ENCODE results near the gene ATP13A5.

Gene ATP13A5

GRCh38 chr3:193228206-193228605 is 150.3 kb downstream of the ATP13A5 start:
- in situ Hi-C loops (cut with HindIII; ENCODE audit: low pct_ligation_motif_present, low pct_unique_long_range_greater_than_20kb, low sequenced_read_pairs), result no loop called here
- DNase-seq, result no peak

- in situ Hi-C loops (cut with HindIII; ENCODE audit: low pct_ligation_motif_present, low pct_unique_long_range_greater_than_20kb, low sequenced_read_pairs), result no loop called here
- DNase-seq, result no peak
These were observed 153.0 kb downstream of the ATP13A5 start for GRCh38 chr3:193225302-193226125.

Measured in ACHN (cell line).